ENCODE results near the gene NKX2-1. TPM values are rescaled to one million over a fixed set of nuclear protein-coding genes. Genes with fewer than 3 reads are reported as not detected.
A peak's percentile ranks its signal among the peaks of the same experiment; 100 is the strongest.

Gene NKX2-1
- total RNA-seq, 1 experiment from 2014 or later: not detected

- Histone ChIP-seq H3K79me1 (ENCODE audit: insufficient read depth, low read depth, low read length, poor library complexity, severe bottlenecking) (no peaks in the 10 kb centered on the region), H2AK5ac (ENCODE audit: insufficient read length, low read length) (no peak overlapping the region), H3K18ac (ENCODE audit: insufficient read length, low read depth, low read length) (no peak overlapping the region), H3K23me2 (ENCODE audit: insufficient read length, low read depth, low read length, poor library complexity, severe bottlenecking) (no peaks in the 10 kb centered on the region), H2BK5ac (ENCODE audit: insufficient read length, low read length) (no peak overlapping the region), H3K4ac (ENCODE audit: low read depth, low read length) (no peak overlapping the region), H3K4me2 (ENCODE audit: insufficient read depth, insufficient read length, low read length) (no peak overlapping the region), H3T11ph (ENCODE audit: low read length) (no peak overlapping the region), H4K20me1 (ENCODE audit: control insufficient read depth, insufficient read depth, insufficient read length) (no peaks in the 10 kb centered on the region), H4K91ac (ENCODE audit: insufficient read length, low read depth, low read length) (no peak overlapping the region), H3K9ac (ENCODE audit: extremely low read depth, insufficient read length, low read length) (no peak overlapping the region), H3K79me2 (ENCODE audit: insufficient read depth, low read length) (no peaks in the 10 kb centered on the region), H3K27ac (ENCODE audit: insufficient read length, low read depth, low read length) (no peak overlapping the region), H2BK15ac (ENCODE audit: low read depth, low read length) (no peak overlapping the region), H3K4me1 (ENCODE audit: insufficient read depth, low read length) (peaks cover 5% of the 10 kb centered on the region; the same call in 1 of the 2 replicates), H2BK120ac (ENCODE audit: low read depth, low read length, poor library complexity, severe bottlenecking) (no peak overlapping the region), H3K23ac (ENCODE audit: insufficient read length, low read depth, low read length) (no peak overlapping the region), H3K27me3 (ENCODE audit: insufficient read depth, low read length) (no peaks in the 10 kb centered on the region), H2AFZ (ENCODE audit: low read length) (no peak overlapping the region), H4K5ac (ENCODE audit: insufficient read length, low read depth, low read length) (no peak overlapping the region), H3K56ac (ENCODE audit: insufficient read length, low read depth, low read length) (no peak overlapping the region), H3K14ac (ENCODE audit: insufficient read depth, low read length) (no peak overlapping the region), H2BK20ac (ENCODE audit: low read depth, low read length, poor library complexity, severe bottlenecking) (no peak overlapping the region), H4K8ac (replicated peaks; ENCODE audit: insufficient read length, low read depth, low read length) (no peak overlapping the region), H2BK12ac (ENCODE audit: insufficient read length, low read depth, low read length) (no peak overlapping the region), H3K9me3 (ENCODE audit: control insufficient read depth, low read depth, low read length) (no peaks in the 10 kb centered on the region)
- Mint-ChIP-seq H3K4me3 (no peak overlapping the region), H3K4me1 (peaks cover 0 to 11% of the 10 kb centered on the region in 2 experiments; a peak in 2 of 4 replicates), H3K27ac (no peak overlapping the region), H3K9me3 (no peaks in the 10 kb centered on the region), H3K27me3 (ENCODE audit: low read depth) (peaks cover 14% of the 10 kb centered on the region), H3K36me3 (ENCODE audit: insufficient read depth in 1 of 3, low read depth in 3 of 3) (no peaks in the 10 kb centered on the region)
- no peak for DNase-seq
- WGBS (ENCODE audit: extremely low coverage, insufficient read length, low lambda C conversion rate): no CpG with 5 or more reads among the region's 4 CpGs
- peak; percentile 75 for TF ChIP-seq CTCF (conservative IDR thresholded peaks at IDR 0.05)
These were observed 33.7 kb upstream of the NKX2-1 start for GRCh38 chr14:36553656-36554260.
